HG02798 (cell line): Measurements from ENCODE around the gene MRGPRD.

Experiments
- ATAC-seq: cut with Tn5 transposase; IDR thresholded peaks from one replicate; pipeline ENCODE4 v1.9.1; 2021; ENCODE audit warnings: mild to moderate bottlenecking; ENCODE audit not compliant: unreplicated experiment, poor library complexity

Gene MRGPRD

GRCh38 chr11:68980776-68981065, at the start of gene MRGPRD:
TSS of gene MRGPRD (minus strand) at chr11:68980986. CDS start at chr11:68980986, 0 bp downstream.
- no peak for ATAC-seq

- no peak for ATAC-seq
Measured at GRCh38 chr11:69030301-69030700, 49.5 kb upstream of the MRGPRD start.

- ATAC-seq = no peak
Measured at GRCh38 chr11:69027704-69028372, 47.1 kb upstream of the MRGPRD start.

- ATAC-seq = no peak
Measured at GRCh38 chr11:69024509-69024908, 43.7 kb upstream of the MRGPRD start.

GRCh38 chr11:69022260-69022659, 41.5 kb upstream of the MRGPRD start:
- ATAC-seq = no peak

GRCh38 chr11:69018924-69019323, 38.1 kb upstream of the MRGPRD start:
- no peak for ATAC-seq

GRCh38 chr11:69017951-69018350, 37.2 kb upstream of the MRGPRD start:
- no peak for ATAC-seq

GRCh38 chr11:69014898-69015549, 34.2 kb upstream of the MRGPRD start:
- no peak for ATAC-seq

- no peak for ATAC-seq
Measured at GRCh38 chr11:69014084-69014851, 33.5 kb upstream of the MRGPRD start.

- ATAC-seq = no peak
Measured at GRCh38 chr11:69013009-69013951, 32.5 kb upstream of the MRGPRD start, which contains the start of gene MRGPRF. TSS of gene MRGPRF (minus strand) at chr11:69013246. CDS start at chr11:69009901, 3,345 bp downstream.

- ATAC-seq = no peak
Measured at GRCh38 chr11:69012092-69013008, 31.6 kb upstream of the MRGPRD start.

- no peak for ATAC-seq
Measured at GRCh38 chr11:69011624-69012091, 30.9 kb upstream of the MRGPRD start.

- no peak for ATAC-seq
Measured at GRCh38 chr11:69010964-69011623, 30.3 kb upstream of the MRGPRD start.

- no peak for ATAC-seq
Measured at GRCh38 chr11:69010361-69010891, 29.6 kb upstream of the MRGPRD start.

GRCh38 chr11:69009441-69010211, 28.8 kb upstream of the MRGPRD start:
- ATAC-seq = no peak

GRCh38 chr11:69008737-69009440, 28.1 kb upstream of the MRGPRD start:
- no peak for ATAC-seq

GRCh38 chr11:69007975-69008381, 27.2 kb upstream of the MRGPRD start:
- ATAC-seq = no peak
